OCI-M1 (cell line): ENCODE data around the gene ABHD16B.
A peak's percentile ranks its signal among the peaks of the same experiment; 100 is the strongest.
"Not testable (repeated sequence)": the region's sequence is repeated elsewhere in the genome, so short reads cannot be mapped to it uniquely, and the experiment has no call there.

Experiments
- DNase-seq: peaks from one replicate; lab custom pipeline; 2025; lab: John Stamatoyannopoulos, UW

ABHD16B gene

DNA sequence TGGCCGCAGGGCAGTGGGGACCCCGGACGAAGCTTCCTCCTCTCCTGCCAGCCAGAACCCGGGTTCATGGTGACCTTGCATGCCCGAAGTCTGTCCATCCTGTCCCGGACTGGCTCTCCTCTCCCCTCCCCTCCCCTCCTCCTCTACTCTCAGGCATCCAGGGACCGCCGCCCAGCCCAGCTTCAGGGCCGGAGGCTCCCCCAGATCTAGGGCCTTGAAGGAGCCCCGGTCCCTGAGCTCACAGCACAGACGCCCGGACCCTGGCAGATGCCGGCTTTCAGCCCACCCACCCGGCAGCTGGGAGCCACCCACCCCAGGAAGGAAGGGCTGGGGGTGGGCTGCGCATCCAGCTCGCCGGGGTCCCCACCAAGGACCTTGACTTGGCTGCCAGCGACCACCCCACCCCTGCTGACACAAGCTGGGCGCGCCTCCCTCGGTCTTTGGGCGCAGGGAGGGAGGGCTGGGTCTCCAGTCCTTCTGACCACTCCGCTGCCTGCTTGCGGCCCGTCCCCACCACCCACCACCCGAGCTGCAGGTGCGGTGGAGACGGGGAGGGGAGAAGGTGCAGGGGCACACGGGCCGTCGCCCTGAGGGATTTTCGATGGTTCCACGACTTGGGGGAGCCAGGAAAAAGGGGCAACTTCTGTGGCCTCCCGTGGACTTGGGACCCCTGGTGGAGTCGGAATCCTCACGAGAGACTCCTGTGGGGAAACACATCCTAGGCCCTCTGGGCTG is 5.8 kb upstream of the ABHD16B start:
- DNase-seq, result no peak

DNA sequence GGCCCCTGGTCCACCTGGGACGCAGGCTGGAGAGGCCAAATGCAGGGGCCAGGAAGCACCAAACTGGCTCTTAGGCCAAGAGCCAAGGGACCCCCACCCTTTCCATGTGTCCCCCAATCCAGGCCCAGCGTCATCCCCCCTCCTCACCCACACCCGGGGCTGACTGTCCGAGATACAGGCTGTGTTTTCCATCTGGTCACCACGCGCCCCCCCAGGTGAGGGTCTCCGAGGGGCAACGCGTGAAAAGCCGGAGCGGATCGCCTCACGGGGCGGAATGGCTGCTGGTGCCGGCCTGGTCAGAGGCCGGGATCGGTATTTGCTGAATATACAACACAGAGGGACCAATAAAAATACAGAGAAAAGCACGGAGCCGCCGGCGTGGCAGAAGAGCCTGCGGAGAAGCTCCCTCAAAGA is 5.2 kb upstream of the ABHD16B start:
- no peak for DNase-seq

DNA sequence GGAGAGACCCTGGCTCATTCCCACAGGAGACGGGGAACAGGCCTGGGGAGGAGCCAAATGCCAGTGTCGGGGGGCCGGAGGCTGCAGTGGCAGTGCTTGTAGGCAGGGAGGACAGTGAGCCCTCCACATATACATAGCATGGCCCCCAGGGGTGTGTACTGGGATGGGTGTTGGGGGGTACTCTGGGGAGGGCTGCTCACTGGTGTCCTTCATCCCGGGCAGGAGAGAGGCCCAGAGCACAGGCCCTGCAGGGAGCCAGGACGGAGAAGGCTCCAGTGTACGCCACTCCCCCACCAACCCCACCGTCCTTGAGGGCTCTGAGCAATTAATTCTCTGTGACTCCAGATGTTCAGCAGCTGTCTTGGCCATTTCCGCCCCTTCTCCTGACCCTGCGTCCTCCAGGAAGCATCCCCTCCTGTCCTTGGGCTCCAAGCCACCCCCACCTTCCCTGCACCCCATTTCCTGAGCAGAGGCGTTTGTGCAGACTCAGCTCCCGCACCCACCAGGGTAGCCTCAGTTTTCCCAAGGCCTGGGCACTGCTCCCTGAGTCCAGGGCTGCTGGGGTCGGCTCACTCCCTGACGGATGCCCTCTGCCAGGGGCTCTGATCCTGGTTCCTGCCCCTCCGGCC is 3.4 kb upstream of the ABHD16B start:
- no peak for DNase-seq

DNA sequence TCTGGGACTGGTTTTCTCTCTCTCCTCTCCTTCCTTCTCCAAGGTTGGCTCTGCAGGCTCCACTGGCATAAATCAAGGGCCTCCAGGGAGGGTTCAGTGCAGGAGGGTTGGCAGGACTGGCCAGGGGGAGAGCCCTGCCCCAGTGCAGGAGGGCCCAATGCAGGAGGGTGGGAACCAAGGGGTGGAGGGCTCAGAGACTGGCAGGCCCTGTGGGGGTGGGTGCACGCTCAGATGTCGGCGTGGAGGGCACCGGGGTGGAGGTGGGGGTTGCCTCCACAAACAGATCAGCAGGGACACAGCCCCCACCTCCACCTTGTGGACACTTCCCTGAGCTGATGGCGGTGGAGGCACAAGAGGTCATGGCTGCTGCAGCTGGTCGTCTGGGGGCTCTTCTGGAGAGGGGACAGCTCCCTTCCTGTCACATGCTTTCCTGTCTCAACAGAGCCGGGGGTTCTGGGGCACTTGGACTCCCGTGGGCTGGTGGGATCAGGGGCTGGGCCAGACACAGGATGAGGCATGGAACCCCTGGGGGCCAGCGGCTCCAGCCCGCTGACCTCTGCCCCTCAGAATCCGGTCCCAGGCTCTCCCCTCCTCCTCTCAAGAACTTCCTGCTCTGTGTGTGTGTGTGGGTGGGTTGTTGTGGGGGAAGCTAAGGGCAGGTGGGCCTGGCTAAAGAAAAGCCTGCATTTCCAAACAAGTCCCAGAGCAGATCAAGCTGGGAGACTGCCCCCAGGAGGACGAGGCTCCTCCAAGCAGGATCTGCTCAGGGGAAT is 2.7 kb upstream of the ABHD16B start:
- peak; percentile 58 for DNase-seq

DNA sequence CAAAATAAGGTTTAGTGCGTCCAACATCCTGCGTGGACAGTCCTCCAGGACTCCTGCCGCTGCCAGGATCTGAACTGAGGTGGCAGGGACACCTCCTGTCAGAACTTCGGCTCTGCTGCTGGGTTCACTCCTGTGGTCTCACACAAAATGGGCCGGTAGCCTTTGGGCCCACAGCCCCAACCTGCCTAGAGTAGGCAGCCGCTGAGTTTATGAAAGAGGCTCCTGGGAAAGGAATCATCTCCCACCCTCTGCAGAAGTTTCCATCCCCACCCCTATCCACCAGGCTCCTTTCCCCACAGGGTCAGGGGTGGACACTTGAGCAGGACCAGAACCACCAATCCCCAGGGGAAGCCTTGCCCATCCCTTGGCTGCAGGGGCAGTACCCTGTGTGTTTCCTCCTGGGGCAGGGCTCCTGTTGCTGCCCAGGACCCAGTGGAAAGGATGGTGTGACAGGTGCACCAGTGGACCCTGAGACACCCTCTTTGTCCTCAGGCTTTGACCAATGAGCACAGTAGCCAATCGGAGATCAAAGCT is 2.1 kb upstream of the ABHD16B start:
- no peak for DNase-seq

DNA sequence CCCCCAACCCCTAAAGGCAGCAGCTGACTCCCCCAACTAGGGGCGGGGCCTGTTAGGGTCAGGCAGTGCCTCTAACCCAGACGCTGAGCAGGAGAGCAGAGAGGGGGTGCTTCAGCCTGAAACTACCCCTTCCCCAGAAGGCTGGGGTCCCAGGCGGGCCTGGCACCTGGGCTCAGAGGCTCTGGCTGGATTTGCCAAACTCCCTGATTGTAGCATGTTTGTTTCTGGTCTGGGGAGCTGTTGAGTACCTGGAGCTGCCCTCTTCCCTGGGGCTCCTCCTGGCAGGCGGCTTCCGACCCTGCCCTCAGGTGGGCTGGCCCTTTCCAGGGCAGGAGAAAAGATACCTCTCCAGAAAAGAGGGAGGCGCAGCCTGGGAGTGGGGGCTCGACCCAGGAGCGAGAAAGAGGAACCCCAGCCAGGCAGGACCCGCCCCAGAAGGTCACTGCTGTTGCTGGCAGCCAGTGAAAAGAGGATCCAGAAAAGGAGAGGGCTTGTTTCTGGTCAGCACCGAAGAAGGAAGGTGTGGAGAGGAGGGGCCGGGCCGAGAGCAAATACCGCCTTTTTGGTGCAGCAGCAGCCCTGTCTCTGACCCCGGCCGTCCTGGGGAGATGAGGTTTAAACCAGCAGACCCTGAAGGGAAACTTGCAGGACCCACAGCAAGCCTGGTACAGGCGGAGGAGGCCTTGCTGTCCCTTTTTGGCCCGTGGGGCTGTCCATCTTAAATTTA is 810 bp upstream of the ABHD16B start:
- DNase-seq, result no peak

DNA sequence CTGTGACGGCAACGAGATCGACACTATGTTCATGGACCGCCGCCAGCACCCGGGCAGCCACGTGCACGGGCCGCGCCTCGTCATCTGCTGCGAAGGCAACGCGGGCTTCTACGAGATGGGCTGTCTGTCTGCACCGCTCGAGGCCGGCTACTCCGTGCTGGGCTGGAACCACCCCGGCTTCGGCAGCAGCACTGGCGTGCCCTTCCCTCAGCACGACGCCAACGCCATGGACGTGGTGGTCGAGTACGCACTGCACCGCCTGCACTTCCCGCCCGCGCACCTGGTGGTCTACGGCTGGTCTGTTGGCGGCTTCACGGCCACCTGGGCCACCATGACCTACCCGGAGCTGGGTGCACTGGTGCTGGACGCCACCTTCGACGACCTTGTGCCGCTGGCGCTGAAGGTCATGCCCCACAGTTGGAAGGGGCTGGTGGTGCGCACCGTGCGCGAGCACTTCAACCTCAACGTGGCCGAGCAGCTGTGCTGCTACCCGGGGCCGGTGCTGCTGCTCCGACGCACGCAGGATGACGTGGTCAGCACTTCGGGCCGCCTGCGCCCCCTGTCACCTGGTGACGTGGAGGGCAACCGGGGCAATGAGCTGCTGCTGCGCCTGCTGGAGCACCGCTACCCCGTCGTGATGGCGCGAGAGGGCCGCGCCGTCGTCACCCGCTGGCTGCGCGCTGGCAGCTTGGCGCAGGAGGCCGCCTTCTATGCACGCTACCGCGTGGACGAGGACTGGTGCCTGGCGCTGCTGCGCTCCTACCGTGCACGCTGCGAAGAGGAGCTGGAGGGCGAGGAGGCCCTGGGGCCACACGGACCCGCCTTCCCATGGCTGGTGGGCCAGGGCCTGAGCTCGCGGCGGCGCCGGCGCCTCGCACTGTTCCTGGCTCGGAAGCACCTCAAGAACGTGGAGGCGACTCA is 943 bp downstream of the ABHD16B start:
- no peak for DNase-seq

DNA sequence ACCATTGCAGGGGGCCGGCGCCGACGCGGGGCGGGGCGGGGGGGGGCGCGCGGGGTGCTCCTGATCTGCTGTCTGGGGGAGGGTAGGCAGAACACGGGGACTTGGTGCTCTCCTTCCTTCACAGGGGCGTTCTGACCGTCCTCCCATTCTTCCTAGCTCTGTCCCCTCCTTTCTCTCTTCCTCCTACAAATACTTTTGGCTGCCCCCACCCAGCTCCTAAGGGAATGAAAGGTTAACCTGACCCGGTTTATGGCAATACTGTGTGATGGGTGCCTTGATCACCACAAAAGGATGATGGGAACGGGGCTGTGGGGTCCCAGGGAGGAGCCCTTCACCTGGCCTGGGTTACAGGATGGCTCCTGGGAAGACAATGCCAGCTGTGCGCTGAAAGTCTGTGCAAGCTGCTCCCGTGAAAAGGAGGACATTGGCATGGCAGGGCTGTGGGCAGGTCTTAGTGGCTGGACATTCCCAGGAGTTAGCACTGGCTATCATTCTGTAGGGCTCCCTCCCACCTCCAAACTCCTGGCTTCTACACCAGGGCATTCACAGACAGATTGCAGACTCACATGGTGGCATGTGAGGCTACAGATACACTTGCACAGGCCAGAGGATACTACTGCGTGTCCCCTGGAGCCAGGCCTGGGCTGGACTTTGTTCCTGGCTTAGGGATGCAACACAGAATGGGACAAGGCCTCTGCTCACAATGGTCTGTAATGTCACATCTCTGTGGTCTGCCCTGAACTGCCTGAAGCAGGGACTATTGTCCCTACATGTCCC is 1.9 kb downstream of the ABHD16B start:
- DNase-seq, result no peak

DNA sequence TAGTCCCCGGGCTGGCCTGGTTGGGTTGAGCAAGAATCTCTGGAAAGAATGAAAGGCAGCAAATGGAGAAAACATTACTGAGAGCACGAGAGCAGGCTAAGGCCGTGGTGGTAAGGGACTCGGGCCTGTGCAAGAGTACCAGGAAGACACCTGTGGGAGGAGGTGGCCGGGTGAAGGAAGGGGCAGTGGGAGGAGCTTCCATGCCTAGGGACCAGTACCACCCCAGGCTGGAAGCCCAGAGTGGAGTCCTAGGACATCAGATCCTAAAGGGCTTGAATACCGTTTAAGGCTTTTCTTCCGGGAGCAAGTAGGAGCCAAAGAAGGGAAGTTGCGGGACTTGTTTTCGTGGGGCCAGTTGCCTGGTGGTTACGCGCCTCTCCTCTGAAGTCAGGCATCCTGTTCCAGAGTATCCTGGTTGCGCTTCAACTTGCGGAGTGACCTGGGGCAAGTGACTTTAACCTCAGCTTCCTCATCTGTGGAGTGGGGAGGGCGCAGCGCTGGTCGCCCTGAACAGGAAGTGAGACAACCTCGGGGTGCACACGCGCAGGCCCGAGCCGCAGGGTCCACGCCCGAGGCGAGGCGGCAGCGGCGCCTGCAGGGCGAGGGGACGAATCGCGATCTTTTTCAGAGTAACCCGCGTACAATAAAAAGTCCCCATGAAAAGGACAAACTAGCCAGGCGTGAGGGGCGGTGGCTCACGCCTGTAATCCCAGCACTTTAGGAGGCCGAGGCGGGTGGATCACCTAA is 2.7 kb downstream of the ABHD16B start:
- peak; percentile 95 for DNase-seq

DNA sequence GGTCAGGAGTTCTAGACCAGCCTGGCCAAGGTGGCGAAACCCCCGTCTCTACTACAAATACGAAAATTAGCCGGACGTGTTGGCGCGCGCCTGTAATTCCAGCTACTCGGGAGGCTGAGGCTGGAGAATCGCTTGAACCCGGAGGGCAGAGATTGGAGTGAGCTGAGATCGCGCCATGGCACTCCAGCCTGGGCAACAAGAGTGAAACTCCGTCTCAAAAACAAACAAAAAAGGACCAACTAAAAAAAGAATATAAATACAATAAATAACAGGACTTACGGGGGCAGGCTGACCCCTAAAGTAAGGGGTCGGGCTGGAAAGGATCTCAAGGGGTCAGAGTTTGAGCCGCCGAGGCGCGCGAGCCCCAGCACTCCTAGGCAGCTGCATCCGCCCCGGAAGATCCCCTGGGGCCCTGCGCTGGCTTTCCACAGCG is 3.3 kb downstream of the ABHD16B start:
- no peak for DNase-seq

DNA sequence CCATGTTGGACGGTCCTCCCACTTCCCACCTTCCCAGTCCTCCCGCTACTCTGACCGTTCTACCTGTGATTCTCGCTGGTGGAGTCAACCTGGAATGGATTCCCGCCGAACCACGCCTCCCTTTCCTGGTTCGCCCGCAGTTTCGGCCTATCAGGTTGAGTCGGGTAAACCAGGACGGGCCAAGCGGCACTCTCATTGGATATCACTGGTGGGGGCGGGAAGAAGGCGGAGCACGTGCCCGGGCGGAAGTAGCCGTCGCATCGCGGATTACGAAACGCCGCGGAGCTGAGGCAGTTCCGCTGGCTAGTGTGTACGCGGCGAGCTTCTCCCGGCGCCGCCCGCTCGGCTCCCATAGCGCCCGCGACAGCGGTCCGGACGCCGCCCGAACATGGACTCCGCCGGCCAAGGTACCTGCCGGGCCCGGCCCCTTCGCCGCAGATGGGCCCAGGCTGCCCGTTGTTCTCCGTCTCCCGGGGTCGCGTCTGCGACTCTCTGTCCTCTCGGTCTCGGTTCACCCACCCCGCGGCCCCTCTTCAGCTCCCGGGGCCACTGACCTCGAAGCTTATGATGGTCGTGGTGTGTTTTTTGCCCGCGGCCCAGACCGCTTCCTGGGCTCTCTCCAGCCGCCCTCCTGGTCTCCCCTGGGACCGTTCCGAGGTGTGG is 3.8 kb downstream of the ABHD16B start, which contains the start of gene TPD52L2:
TSS of gene TPD52L2 (plus strand) at position 293 of the 663 bp plus-strand sequence. CDS start at position 389, 96 bp downstream.
- peak; percentile 99 for DNase-seq

DNA sequence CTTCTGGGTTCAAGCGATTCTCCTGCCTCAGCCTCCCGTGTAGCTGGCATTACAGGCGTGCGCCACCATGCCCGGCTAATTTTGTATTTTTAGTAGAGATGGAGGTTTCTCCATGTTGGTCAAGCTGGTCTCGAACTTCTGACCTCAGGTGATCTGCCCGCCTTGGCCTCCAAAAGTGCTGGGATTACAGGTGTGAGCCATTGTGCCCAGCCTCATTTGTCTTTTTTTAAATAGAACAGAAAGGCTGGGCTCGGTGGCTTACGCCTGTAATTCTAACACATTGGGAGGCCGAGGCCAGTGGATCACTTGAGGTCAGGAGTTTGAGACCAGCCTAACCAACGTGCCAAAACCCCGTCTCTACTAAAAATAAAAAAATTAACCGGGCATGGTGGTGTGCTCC is 5.7 kb downstream of the ABHD16B start:
- not testable (repeated sequence) for DNase-seq

DNA sequence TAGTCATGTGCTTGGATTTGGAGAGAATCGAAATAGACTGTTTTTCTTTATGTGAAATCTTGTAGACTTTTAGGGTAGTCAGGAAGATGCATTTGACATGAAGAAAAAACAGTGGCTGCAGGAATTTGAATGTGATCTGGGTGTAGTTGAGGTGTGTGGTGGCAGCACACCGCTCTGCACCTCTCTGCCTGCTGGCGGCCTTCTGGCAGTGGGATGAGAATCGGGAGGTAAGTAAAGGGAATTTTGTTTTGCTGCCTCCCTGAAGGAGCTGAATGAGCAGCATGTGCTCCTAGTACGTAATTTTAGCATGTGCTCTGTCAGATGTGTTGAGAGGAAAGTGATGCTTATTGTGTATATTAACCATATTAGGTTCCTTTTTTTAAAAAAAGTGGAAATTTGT is 7.0 kb downstream of the ABHD16B start:
- no peak for DNase-seq

DNA sequence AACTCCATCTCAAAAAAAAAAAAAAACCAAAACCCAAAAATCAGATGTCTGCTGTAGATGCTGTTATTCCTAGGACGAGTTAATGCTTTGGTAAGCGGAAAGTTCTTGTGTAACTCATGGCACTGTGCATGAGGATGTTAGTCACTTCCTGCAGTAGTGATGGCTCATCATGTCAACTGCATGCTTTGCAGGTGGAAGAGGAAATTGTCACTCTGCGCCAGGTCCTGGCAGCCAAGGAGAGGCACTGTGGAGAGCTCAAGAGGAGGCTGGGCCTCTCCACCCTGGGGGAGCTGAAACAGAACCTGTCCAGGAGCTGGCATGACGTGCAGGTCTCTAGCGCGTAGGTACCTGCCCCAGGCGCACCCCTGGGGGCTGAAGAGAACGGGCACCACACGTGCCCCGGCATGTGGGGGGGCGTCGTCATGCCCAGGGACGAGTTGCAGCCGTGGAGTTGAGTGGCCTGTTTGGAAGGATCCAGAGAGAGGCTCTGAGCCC is 12.2 kb downstream of the ABHD16B start:
- no peak for DNase-seq

DNA sequence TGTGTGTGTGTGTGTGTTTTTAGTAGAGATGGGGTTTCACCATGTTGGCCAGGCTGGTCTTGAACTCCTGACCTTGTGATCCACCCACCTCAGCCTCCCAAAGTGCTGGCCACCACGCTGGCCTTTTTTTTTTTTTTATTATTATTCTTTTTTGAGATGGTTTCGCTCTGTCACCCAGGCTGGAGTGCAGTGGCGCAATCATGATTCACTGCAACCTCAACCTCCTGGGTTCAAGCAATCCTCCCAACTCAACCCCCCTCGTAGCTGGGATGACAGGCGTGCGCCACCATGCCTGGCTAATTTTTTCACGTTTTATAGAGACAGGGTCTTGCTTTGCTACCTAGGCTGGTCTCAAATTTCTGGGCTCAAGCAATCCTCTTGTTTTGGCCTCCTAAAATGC is 12.9 kb downstream of the ABHD16B start:
- not testable (repeated sequence) for DNase-seq

DNA sequence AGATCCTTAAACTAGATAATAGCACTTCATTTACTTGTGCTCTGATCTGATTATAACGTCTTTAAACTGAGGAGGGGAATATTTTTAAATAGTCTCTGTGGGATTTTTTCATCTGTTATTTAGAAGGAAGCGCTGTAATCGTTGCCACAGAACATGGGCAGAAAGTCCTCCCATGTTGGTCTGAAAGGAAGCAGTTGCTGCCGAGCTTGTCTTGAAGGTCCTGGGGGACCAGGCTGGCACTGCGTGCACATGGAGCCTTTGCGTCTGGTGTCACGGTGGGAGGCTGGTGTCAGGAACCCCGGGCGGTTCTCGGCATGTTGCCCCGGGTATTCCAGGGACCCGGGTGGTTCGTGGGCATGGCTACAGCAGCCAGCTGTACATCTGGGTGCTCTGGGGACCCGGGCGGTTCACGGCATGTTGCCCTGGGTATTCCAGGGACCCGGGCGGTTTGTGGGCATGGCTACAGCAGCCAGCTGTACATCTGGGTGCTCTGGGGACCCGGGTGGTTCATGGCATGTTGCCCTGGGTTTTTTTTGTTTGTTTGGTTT is 15.3 kb downstream of the ABHD16B start:
- DNase-seq, result no peak

DNA sequence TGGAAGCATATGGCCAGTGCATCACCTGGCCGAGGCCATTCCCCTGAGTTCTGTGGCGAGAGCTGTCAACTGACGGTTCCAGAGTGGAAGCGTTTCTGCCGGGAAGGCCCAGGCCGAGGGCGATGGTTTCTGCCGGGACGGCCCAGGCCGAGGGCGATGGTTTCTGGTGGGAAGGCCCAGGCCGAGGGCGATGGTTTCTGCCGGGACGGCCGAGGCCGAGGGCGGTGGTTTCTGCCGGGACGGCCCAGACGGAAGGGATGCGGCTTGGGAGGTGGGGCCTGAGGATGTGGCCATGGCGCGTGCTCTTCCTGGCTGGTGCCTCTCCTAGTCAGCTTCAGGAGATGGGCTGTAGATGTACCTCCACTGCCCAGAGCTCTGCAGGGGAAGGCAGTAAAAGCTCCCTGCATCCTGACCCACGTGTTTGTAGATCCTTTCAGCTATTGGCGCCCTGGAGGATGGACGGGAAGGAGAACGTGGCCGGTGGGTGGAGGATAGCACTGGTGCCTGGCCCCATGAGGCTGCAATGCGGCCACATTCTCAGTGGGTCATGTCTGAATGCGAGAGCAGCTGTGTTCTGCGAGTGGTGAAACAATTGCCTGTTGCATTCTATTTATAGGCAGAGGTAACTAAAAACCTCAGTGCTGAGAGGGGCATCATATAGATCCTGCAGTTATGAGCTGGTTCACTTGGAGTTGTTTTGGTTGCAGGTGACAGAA is 16.6 kb downstream of the ABHD16B start:
- no peak for DNase-seq
